Nephron (organoid): Measurements from ENCODE around the gene UNC119.

Source experiments
- H3K27ac Mint-ChIP-seq, 3 experiments: 2 replicates each; pipeline ENCODE4 v1.8.0; 2020; ENCODE audit warnings: mixed read lengths in 3 of 3, mild to moderate bottlenecking in 2 of 3, moderate library complexity in 1 of 3
- H3K27me3 Mint-ChIP-seq: 2 replicates; pipeline ENCODE4 v1.8.0; 2021; ENCODE audit warnings: low read depth, mild to moderate bottlenecking, moderate library complexity, mixed read lengths
- H3K36me3 Mint-ChIP-seq: 2 replicates; pipeline ENCODE4 v1.8.0; 2020; ENCODE audit warnings: low read depth, mixed read lengths
- H3K4me1 Mint-ChIP-seq: 2 replicates; pipeline ENCODE4 v1.8.0; 2020; ENCODE audit warnings: mixed read lengths
- H3K4me3 Mint-ChIP-seq, 3 experiments: 2 replicates each; pipeline ENCODE4 v1.8.0; 2020; ENCODE audit warnings: mild to moderate bottlenecking in 3 of 3, mixed read lengths in 3 of 3, moderate library complexity in 2 of 3
- H3K9me3 Mint-ChIP-seq: 2 replicates; pipeline ENCODE4 v1.8.0; 2020; ENCODE audit warnings: mixed read lengths
- CTCF ChIP-seq, 3 experiments: fragments of 200-600 bp; sonication (generic); IDR thresholded peaks; one replicate each; pipeline ENCODE4 v1.5.0; 2021; ENCODE audit warnings: antibody characterized with exemption in 3 of 3; ENCODE audit not compliant: unreplicated experiment in 3 of 3

UNC119 gene

GRCh38 chr17:28541439-28541838, 11.0 kb downstream of the UNC119 start:
- H3K9me3 Mint-ChIP-seq: no peaks in the 10 kb centered on the region
- H3K36me3 Mint-ChIP-seq: no peaks in the 10 kb centered on the region

GRCh38 chr17:28540231-28540630, 12.2 kb downstream of the UNC119 start:
- Mint-ChIP-seq H3K27ac (no peak overlapping the region), H3K4me1 (no peaks in the 10 kb centered on the region), H3K4me3 (no peak overlapping the region), H3K9me3 (no peaks in the 10 kb centered on the region), H3K27me3 (no peaks in the 10 kb centered on the region), H3K36me3 (no peaks in the 10 kb centered on the region)
- no peak for TF ChIP-seq CTCF (IDR thresholded peaks at IDR 0.05; ENCODE audit: unreplicated experiment in 3 of 3)

More at GRCh38 chr17:28541439-28541838, 11.0 kb downstream of the UNC119 start:
- no peak overlapping the region for H3K4me3 Mint-ChIP-seq
- H3K27ac Mint-ChIP-seq: no peak overlapping the region
- no peaks in the 10 kb centered on the region for H3K4me1 Mint-ChIP-seq
- TF ChIP-seq CTCF (IDR thresholded peaks at IDR 0.05; ENCODE audit: unreplicated experiment in 3 of 3): no peak
- H3K27me3 Mint-ChIP-seq: no peaks in the 10 kb centered on the region

GRCh38 chr17:28538296-28538895, 14.0 kb downstream of the UNC119 start:
- Mint-ChIP-seq H3K36me3 (no peaks in the 10 kb centered on the region), H3K4me1 (no peaks in the 10 kb centered on the region), H3K9me3 (no peaks in the 10 kb centered on the region), H3K4me3 (no peak overlapping the region), H3K27me3 (peaks cover 2% of the 10 kb centered on the region), H3K27ac (no peak overlapping the region)
- TF ChIP-seq CTCF (IDR thresholded peaks at IDR 0.05; ENCODE audit: unreplicated experiment in 3 of 3): no peak

GRCh38 chr17:28537219-28537610, 15.2 kb downstream of the UNC119 start:
- TF ChIP-seq CTCF (IDR thresholded peaks at IDR 0.05; ENCODE audit: unreplicated experiment in 3 of 3): no peak
- Mint-ChIP-seq H3K27ac (no peak overlapping the region), H3K4me3 (no peak overlapping the region), H3K27me3 (peaks cover 3% of the 10 kb centered on the region), H3K9me3 (no peaks in the 10 kb centered on the region), H3K4me1 (no peaks in the 10 kb centered on the region), H3K36me3 (no peaks in the 10 kb centered on the region)

- Mint-ChIP-seq H3K9me3 (no peaks in the 10 kb centered on the region), H3K4me1 (no peaks in the 10 kb centered on the region), H3K27ac (no peak overlapping the region), H3K36me3 (no peaks in the 10 kb centered on the region), H3K27me3 (peaks cover 4% of the 10 kb centered on the region), H3K4me3 (no peak overlapping the region)
- no peak for TF ChIP-seq CTCF (IDR thresholded peaks at IDR 0.05; ENCODE audit: unreplicated experiment in 3 of 3)
These were observed 15.7 kb downstream of the UNC119 start for GRCh38 chr17:28536532-28537218.
